BJ (cell line): Measurements from ENCODE around the gene MEF2D. TPM values are rescaled to one million over a fixed set of nuclear protein-coding genes. Genes with fewer than 3 reads are reported as not detected.

Experiments
- CTCF ChIA-PET: fragments of 350-600 bp; formaldehyde crosslinking; extraction: SDS; loops from one replicate; lab custom pipeline; 2021; ENCODE audit warnings: antibody characterized with exemption, inconsistent platforms; lab: Yijun Ruan, JAX
- POLR2A ChIA-PET: fragments of 300-600 bp; sonication (Branson Sonifier 250); formaldehyde crosslinking; extraction: SDS; loops from one replicate; lab custom pipeline; 2021; ENCODE audit warnings: antibody characterized with exemption; lab: Charles Lee
- DNase-seq: peaks from one replicate; pipeline ENCODE4 v3.0.0-alpha.2; 2011; ENCODE audit warnings: low read depth
- H3K27me3 ChIP-seq: 2 replicates; pipeline ENCODE4 v1.6.0; 2011; ENCODE audit warnings: low read length; ENCODE audit not compliant: control insufficient read depth, insufficient read depth
- H3K36me3 ChIP-seq: 2 replicates; pipeline ENCODE4 v1.5.1; 2011; ENCODE audit warnings: low read length; ENCODE audit not compliant: control insufficient read depth, insufficient read depth
- H3K4me3 ChIP-seq: 2 replicates; pipeline ENCODE4 v1.5.1; 2011; ENCODE audit warnings: low read depth, mild to moderate bottlenecking, control low read depth, low read length
- polyA plus RNA-seq: library from polyadenylated mRNA; depleted of rRNA; stranded (reverse); fragments of >200 nt; gene quantifications from 2 replicates; pipeline ENCODE4 v1.2.3, GENCODE V29; 2011
- TF ChIP-seq, protein P1 (sequence below): IDR thresholded peaks from 2 replicates; pipeline ENCODE4 v1.5.1; 2011; ENCODE audit warnings: low read depth, mild to moderate bottlenecking, control low read depth, inconsistent platforms, low read length, moderate library complexity; ENCODE audit not compliant: insufficient read depth

Gene MEF2D
- polyA plus RNA-seq, 1 experiment, result 15.1 TPM

DNA sequence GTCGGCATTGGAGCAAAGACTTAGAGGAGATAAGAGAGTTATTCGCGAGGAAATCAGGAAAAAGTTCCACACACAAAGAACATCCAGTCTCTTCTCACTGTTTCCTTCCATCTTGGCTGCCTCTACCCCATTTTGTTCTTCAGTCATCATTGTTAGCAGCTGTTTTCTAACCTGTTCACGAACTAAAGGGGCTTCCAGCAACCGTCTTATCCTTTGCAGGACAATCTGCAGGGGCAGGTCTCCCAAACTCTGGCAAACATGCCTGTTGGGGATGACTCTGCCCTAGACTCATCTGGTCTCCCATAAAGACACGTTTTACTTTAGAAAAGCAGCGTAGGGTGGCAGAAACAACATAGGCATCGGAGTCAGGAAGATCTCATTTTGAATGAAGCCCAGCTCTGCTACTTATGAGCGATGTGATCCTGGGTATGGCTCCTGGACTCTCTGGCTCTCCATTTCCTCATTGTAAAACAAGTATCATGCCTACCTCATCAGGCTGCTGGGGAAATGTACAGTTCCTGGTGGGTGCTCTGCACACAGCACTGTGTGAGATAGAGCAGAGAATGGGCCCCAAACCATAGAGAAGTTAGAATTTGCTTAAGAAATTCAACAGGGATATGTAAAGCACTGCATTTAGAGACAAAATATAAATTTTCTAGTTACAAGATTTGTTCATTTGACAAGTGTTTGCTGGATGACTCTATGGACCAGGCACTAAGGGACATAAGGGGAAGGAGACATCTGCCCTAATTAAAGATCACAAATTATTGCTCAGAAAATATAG lies 59.7 kb downstream of the MEF2D start:
- POLR2A ChIA-PET, result no interaction called here
- no peak overlapping the region for H3K4me3 ChIP-seq
- no peak for DNase-seq
- peaks cover 66% of the 10 kb centered on the region for H3K27me3 ChIP-seq
- TF ChIP-seq, protein P1, sequence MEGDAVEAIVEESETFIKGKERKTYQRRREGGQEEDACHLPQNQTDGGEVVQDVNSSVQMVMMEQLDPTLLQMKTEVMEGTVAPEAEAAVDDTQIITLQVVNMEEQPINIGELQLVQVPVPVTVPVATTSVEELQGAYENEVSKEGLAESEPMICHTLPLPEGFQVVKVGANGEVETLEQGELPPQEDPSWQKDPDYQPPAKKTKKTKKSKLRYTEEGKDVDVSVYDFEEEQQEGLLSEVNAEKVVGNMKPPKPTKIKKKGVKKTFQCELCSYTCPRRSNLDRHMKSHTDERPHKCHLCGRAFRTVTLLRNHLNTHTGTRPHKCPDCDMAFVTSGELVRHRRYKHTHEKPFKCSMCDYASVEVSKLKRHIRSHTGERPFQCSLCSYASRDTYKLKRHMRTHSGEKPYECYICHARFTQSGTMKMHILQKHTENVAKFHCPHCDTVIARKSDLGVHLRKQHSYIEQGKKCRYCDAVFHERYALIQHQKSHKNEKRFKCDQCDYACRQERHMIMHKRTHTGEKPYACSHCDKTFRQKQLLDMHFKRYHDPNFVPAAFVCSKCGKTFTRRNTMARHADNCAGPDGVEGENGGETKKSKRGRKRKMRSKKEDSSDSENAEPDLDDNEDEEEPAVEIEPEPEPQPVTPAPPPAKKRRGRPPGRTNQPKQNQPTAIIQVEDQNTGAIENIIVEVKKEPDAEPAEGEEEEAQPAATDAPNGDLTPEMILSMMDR, result no peak
- no peaks in the 10 kb centered on the region for H3K36me3 ChIP-seq
- CTCF ChIA-PET, result interaction anchor here (0.7 to 5.4 kb wide), 4 partner anchors 16 to 167 kb away, joined by 3 to 96 read pairs (median 4); no protein-coding TSS in a partner anchor

GRCh38 chr1:156439777-156440183 lies 60.8 kb downstream of the MEF2D start:
- ChIA-PET POLR2A (no interaction called here), CTCF (interaction anchor here (1.0 to 5.4 kb wide), 2 partner anchors 56 to 151 kb away, joined by 3 to 96 read pairs; no protein-coding TSS in a partner anchor)
- Histone ChIP-seq H3K36me3 (no peaks in the 10 kb centered on the region), H3K4me3 (no peak overlapping the region), H3K27me3 (peaks cover 73% of the 10 kb centered on the region)
- TF ChIP-seq, protein P1, result no peak
- DNase-seq, result no peak

GRCh38 chr1:156439036-156439776 lies 61.4 kb downstream of the MEF2D start:
- Histone ChIP-seq H3K27me3 (peaks cover 76% of the 10 kb centered on the region), H3K4me3 (no peak overlapping the region), H3K36me3 (no peaks in the 10 kb centered on the region)
- DNase-seq, result no peak
- POLR2A ChIA-PET, result no interaction called here
- TF ChIP-seq, protein P1, result no peak
- CTCF ChIA-PET, result interaction anchor here (1.0 to 5.4 kb wide), 2 partner anchors 55 to 151 kb away, joined by 3 to 96 read pairs; no protein-coding TSS in a partner anchor

GRCh38 chr1:156438278-156438987 lies 62.1 kb downstream of the MEF2D start:
- ChIA-PET CTCF (no interaction called here), POLR2A (no interaction called here)
- TF ChIP-seq, protein P1, result no peak
- no peak overlapping the region for H3K4me3 ChIP-seq
- H3K36me3 ChIP-seq, result no peaks in the 10 kb centered on the region
- peaks cover 80% of the 10 kb centered on the region for H3K27me3 ChIP-seq
- DNase-seq, result no peak
